Measurements from ENCODE around the gene KRT78.

DNA sequence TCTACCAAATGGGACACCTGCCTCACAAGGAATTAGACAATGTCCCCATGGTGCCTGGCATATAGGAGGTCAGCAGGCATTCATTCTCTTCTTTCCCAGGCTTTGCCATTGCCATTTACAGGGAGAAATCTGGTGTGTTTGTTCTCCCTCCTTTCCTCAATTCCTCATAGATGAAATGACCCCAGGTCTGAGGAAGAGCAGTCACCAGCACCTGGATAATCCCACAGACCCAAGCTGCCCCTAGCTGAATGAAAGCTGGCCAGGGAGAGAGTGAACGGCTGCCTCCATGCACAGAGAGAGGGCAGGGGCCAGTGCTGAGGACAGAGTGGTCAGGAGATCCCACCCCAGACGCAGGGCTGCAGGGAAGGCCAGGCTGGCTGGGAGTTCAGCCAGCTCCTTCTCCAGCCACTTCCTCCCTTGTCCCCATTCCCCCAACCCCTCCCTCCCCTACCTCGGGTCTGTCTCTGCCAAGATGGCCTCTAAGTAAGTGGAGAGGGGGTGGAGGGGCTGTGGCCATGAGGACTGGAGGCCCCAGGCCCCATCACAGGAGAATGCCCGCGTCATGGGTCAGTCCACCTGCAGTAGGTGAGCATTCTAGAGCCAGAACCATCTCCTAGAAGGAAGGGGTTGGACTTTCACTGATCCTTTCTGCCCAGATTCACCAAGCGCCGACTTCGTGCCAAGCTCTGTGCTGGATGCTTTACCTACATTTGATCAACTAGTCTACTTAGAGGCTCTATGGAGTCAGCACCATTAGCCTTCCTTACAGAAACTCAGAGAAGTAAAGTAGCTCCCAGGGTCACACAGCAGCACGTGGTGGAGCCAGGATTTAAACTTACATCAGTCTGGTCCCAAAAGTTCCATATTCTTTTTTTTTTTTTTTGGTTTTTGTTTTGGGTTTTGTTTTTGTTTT, 32.9 kb downstream of the KRT78 start:
- TF ChIP-seq, protein P1, sequence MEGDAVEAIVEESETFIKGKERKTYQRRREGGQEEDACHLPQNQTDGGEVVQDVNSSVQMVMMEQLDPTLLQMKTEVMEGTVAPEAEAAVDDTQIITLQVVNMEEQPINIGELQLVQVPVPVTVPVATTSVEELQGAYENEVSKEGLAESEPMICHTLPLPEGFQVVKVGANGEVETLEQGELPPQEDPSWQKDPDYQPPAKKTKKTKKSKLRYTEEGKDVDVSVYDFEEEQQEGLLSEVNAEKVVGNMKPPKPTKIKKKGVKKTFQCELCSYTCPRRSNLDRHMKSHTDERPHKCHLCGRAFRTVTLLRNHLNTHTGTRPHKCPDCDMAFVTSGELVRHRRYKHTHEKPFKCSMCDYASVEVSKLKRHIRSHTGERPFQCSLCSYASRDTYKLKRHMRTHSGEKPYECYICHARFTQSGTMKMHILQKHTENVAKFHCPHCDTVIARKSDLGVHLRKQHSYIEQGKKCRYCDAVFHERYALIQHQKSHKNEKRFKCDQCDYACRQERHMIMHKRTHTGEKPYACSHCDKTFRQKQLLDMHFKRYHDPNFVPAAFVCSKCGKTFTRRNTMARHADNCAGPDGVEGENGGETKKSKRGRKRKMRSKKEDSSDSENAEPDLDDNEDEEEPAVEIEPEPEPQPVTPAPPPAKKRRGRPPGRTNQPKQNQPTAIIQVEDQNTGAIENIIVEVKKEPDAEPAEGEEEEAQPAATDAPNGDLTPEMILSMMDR (IDR thresholded peaks at IDR 0.05) = no peak
- TF ChIP-seq POLR2A (IDR thresholded peaks at IDR 0.05) = no peak

Measured in heart left ventricle (tissue), 13 donors.